Midbrain (tissue), 1 donor: ENCODE data around the gene KIF5A.
"Not testable (repeated sequence)": the region's sequence is repeated elsewhere in the genome, so short reads cannot be mapped to it uniquely, and the experiment has no call there.

Source experiments
- DNase-seq: peaks from one replicate; lab custom pipeline; 2025; lab: John Stamatoyannopoulos, UW

Gene KIF5A

GRCh38 chr12:57554897-57555296 is 5.1 kb downstream of the KIF5A start:
- no peak for DNase-seq

- DNase-seq = no peak
Measured at GRCh38 chr12:57558864-57559263, 9.0 kb downstream of the KIF5A start.

DNA sequence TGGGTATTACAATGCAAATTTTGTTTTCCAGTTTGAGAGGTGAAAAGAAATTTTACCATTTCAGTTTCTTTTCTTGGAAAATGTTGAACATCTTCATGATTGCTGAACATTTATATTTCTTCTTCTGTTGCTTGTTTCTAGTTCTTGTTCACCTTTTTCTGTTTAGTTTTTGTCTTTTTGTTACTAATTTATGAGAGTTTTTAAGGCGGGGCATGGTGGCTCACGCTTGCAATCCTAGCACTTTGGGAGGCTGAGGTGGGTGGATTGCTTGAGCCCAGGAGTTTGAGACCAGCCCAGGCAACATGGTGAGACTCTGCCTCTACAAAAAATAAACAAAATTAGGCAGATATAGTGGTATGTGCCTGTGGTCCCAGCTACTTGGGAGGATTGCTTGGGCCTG is 10.7 kb downstream of the KIF5A start:
- DNase-seq = no peak

GRCh38 chr12:57561117-57561516 is 11.3 kb downstream of the KIF5A start:
- not testable (repeated sequence) for DNase-seq

DNA sequence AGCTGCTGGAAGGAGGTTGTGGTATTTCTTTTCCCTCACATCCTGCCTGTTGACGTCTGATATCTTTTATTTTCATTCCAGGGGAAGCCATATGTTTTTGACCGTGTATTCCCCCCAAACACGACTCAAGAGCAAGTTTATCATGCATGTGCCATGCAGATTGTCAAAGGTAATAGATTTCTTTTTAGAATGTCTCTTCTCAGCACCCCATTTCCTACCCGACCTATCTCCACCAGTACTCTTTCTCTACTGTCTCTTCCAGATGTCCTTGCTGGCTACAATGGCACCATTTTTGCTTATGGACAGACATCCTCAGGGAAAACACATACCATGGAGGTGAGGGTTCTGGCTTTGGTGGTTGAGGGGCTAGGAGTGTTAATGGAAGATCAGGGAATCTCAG is 13.5 kb downstream of the KIF5A start:
- DNase-seq = no peak

GRCh38 chr12:57564178-57564740 is 14.4 kb downstream of the KIF5A start:
- no peak for DNase-seq

DNA sequence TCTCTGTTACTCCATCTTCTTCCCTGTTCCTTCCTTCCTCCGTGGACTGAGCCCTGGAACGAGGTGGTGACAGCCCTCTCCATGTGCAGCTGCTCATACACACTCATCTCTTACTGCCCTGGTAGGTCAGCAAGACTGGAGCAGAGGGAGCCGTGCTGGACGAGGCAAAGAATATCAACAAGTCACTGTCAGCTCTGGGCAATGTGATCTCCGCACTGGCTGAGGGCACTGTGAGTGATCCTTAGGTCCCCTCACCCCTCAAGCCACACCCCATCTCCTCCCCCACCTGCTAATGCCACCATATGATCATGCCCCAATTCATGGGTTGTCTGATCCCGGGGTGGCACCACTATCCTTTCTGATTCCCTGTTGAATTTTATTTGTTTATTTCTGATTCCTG is 19.0 kb downstream of the KIF5A start:
- no peak for DNase-seq

DNA sequence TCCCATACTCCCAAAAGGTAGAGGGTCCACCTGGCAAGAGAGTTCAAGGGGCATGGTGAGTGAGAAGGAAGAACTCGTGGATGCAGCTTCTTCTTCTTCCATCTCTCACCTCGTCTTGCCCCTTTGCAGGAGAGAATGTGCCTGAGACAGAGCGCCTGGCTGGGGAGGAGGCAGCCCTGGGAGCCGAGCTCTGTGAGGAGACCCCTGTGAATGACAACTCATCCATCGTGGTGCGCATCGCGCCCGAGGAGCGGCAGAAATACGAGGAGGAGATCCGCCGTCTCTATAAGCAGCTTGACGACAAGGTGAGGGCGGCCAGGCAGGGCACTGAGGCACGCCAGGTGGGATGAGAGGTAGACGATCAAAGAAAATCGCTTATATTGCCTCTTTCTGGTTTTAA is 20.0 kb downstream of the KIF5A start:
- no peak for DNase-seq

GRCh38 chr12:57570438-57570837 is 20.6 kb downstream of the KIF5A start:
- DNase-seq = not testable (repeated sequence)

DNA sequence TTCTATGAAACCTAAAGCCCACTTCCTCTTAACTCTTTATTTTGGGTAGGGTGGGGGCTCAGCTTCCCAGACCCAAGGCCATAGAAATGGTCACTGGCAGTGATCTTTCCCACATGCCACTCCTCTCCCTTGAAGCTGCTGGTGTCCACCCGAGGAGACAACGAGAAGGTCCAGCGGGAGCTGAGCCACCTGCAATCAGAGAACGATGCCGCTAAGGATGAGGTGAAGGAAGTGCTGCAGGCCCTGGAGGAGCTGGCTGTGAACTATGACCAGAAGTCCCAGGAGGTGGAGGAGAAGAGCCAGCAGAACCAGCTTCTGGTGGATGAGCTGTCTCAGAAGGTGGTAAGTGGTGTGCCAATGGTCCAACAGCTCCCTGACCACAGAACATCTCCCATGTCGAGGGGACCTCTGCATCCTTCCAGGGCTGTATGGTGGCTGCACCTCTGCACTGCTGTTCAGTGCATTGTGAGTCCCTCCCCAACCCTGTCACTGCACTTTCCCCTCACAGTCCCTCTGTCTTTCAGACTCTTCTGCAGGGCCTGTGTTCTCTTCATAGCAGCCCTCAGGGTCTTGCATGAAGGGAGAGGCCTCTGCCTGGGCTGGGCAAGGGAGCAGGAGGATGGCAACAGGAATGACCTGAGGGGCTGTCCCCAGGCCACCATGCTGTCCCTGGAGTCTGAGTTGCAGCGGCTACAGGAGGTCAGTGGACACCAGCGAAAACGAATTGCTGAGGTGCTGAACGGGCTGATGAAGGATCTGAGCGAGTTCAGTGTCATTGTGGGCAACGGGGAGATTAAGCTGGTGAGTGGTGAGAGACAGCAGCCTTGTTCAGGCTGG is 22.3 kb downstream of the KIF5A start:
- no peak for DNase-seq

DNA sequence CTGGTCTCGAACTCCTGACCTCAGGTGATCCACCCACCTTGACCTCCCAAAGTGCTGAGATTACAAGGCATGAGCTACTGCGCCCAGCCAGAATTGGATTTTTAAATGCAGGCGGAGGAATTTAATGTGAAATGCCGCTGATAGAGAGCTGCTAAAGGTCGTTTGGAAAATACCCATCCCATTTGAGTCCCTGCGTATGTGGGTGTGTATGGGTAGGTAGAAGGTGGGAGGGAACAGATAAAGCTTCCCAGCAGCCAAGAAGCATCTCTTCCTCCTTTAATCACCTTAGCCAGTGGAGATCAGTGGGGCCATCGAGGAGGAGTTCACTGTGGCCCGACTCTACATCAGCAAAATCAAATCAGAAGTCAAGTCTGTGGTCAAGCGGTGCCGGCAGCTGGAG is 25.0 kb downstream of the KIF5A start:
- no peak for DNase-seq

- DNase-seq = no peak
Measured at GRCh38 chr12:57575771-57576612, 26.1 kb downstream of the KIF5A start.

GRCh38 chr12:57576613-57577160 is 26.8 kb downstream of the KIF5A start:
- no peak for DNase-seq

GRCh38 chr12:57577981-57578758 is 28.3 kb downstream of the KIF5A start:
- no peak for DNase-seq

DNA sequence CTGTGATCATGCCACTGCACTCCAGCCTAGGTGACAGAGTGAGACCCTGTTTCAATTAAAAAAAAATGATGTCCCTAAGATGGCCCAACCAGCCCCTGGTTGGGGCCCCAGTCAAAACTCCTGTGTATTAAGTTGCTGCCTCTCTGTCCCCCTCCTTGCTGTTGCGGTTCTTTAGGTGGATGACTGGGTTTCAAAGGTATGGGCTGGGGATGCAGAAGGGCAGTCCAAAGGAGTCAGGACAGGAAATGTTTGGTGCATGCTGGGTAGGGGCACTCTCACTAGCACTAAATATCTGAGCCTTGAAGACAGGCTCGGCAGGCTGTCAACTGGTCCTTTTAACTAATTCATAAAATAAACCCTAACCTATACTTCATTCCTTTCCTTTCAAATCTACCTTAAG is 29.2 kb downstream of the KIF5A start:
- no peak for DNase-seq

- DNase-seq = no peak
Measured at GRCh38 chr12:57579677-57580465, 30.0 kb downstream of the KIF5A start.

DNA sequence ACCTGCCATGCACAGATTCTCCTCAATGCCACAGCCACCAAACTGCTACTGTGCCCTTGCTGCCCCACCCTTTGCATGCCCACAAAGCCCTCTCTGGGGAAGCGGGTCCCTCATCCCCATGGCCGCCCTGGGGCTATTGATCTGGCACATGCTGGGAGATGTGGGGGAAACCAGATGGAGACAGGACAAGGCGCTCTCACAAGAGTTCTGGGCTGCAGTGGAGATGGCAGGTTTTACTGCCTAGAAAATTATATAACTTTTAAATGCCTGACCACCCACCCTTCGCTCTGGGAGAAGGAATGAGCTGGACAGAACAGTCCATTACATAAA is 30.6 kb downstream of the KIF5A start:
- no peak for DNase-seq

DNA sequence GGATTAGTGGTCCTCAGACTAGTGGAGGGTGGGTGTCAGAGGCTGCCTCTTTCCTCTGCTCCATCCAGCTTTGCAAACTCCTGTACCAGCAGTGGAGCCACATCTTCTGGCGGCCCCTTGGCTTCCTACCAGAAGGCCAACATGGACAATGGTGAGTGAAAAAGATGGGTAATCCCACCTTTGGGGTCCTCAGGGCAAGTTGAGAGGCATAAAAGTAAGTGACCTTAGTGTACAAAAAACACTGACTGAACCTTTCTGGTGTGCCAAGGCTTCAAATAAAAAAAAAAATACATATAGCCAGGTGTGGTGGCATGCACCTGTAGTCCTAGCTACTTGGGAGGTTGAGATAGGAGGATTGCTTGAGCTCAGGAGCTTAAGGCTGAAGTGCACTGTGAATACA is 32.0 kb downstream of the KIF5A start:
- DNase-seq = no peak

DNA sequence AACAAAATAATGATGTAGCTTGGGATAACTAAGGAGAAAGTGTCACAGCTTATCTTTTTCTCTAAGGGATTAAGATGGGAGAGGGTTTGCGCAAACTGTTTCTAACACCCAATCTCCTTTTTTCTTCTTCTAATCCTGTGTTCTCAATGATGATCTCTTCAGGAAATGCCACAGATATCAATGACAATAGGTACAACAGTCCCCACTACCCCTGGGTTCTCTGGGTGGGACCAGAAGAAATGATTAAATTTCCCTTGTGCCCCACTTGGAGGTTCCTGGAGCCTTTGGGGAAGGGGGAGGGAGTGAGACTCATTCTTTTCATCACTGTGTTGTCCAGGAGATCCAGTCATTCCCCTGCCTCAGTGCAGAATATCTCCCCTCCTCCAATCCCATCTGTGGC is 32.6 kb downstream of the KIF5A start:
- no peak for DNase-seq

DNA sequence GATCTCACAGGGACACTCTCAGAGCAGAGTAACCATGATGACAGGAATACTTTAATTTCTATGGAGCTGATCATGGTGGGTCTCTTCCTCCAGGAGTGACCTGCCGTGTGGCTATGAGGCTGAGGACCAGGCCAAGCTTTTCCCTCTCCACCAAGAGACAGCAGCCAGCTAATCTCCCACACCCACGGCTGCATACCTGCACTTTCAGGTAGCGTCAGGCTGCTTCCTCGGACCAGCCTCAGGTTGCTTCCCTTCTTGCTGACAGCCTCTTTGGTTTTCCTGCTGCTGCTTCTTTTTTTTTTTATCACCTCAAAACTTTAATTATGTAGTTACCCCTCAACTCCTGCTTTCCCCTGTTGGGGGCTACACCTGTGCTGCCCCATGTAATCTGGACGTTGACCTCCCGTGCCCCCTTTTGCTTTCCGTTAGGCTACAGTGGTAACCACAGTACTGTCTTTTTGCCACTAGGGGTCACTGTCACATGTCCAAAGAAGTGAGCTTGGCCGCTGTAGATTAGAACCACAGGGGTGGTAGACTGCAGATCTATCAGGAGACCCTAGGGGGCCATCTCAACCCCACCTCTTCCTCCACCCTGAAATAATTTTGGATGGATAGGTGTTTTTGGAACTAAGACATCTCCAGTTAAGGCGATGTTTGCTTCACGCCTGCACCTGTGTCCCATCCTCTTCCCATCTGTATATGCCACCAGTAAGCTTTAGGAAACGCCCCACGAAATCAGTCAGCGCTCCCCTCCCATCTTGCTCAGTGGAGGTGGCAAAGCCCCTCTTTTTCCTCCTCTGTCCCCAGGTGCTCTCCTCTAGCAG is 33.4 kb downstream of the KIF5A start:
- peak; percentile 76 for DNase-seq
